Tongue (tissue), 1 donor: ENCODE measurements around the gene NEIL3. TPM values are rescaled to one million over a fixed set of nuclear protein-coding genes. Genes with fewer than 3 reads are reported as not detected.

Experiments
- total RNA-seq: library from RNA; depleted of rRNA; stranded (reverse); fragments of >200 nt; gene quantifications from one replicate; pipeline ENCODE4 v1.2.3, GENCODE V29; 2014

Gene NEIL3
- total RNA-seq, 1 donor from 2014 or later, result 3.0 TPM

Other genes starting within 250 kb of the NEIL3 start
- 19.1 TPM for gene AGA, start 132.6 kb downstream of the NEIL3 start, total RNA-seq